Midbrain (tissue), 1 donor: ENCODE data around the gene CREBRF.
"Not testable (repeated sequence)": the region's sequence is repeated elsewhere in the genome, so short reads cannot be mapped to it uniquely, and the experiment has no call there.

Source experiments
- DNase-seq: peaks from one replicate; lab custom pipeline; 2025; lab: John Stamatoyannopoulos, UW

Gene CREBRF

GRCh38 chr5:173035904-173036707 lies 20.0 kb upstream of the CREBRF start:
- no peak for DNase-seq

DNA sequence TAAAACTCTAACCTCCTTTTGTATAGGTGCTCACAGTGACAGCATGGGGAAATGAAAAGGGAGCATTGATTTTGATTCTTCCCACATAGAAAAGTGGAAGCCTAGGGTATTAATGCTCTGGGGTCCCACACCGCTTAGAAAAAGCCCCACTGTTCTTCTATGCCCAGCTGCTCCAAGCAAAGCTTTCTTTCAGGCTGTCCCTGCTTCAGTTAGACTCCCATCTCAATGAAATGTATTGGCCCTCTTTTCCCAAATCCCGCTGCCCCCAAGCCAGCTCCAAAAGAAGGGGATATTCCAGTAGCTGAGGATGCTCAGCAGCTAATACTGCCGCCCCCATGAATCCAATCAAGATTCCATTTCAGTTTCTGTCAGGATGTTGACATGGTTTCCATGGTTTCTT lies 17.0 kb upstream of the CREBRF start:
- DNase-seq, result no peak

DNA sequence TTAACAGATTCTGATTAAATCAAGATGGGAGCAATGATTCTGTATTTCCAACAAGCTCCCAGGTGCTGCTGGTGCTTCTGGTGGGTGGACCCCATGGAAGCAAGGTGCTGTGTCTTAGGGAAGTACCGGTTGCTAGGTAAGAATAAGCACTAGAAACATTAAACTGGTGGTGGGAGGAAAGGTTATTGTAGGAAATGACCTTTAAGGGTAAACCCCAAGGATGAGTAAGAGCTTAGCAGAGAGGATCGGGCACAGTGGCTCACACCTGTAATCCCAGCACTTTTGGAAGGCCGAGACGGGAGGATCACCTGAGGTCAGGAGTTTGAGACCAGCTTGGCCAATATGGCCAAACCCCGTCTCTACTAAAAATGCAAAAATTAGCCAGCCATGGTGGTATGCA lies 16.2 kb upstream of the CREBRF start:
- no peak for DNase-seq

DNA sequence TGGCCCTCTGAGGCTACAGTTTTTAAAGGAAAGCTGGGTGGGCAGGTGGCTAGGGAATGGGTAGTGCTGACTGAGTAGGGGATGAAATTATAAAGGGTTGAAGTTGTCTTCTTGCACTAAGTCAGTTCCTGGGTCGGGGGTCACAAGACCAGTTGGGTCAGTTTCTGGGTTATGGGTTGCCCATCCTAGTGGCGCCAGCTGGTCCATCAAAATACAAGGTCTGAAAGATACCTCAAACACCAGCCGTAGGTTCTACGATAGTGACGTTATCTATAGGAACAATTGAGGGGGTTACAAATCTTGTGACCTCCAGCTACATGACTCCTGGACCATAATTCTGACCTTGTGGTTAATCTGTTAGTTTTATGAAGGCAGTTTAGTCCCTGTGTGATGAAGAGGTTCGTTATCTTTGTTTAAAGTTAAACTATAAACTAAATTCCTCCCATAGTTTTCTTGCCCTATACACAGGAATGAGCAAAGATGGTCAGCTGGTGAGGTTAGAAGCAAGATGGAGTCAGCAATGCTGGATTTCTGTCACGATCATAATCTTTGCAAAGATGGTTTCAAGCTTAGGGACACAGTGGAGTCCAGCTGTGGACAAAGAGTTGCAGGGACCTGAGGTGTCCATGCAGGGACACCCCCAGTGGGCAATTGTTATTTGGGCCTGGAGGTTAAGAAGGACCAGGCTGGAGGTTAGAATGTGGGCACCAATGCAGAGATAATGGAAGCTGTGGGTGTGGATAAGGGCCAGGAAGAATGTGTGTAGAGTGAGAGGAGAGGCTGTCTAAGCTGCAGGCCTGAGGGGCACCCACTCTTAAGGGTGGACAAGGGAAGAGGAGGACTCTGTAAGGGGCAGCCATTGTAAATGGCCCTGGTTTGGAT lies 14.0 kb upstream of the CREBRF start:
- no peak for DNase-seq

- no peak for DNase-seq
Observed at GRCh38 chr5:173042763-173043107, 13.4 kb upstream of the CREBRF start.

- no peak for DNase-seq
Observed at GRCh38 chr5:173045474-173045873, 10.7 kb upstream of the CREBRF start.

DNA sequence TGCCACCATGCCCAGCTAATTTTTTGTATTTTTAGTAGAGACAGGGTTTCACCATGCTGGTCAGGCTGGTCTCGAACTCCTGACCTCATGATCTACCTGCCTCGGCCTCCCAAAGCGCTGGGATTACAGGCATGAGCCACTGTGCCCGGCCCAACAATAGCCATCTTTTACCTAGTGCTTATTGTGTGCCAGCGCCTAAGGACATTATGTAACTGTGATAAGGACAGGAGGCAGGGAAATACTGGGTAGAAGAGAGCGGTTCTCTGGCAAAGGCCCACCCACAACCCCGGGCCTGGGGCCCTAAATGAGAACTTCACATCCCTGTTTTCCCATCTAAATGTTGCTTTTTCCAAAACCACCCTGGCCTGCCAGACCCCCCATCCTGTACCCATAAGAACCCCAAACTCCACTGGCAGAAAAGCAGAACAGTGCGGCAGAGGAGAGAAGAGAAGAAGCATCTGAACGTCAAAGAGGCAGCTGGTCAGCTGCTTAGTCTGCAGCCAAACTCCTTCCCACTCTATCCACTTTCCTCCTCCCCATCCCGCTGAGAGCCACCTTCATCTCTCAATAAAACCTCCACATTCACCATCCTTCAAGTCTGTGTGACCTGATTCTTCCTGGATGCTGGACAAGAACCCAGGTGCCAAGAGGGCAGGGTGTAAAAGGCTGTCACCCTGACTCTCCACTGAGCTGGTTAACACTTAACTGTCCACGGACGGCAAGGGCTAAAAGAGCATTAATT lies 8.9 kb upstream of the CREBRF start:
- not testable (repeated sequence) for DNase-seq

DNA sequence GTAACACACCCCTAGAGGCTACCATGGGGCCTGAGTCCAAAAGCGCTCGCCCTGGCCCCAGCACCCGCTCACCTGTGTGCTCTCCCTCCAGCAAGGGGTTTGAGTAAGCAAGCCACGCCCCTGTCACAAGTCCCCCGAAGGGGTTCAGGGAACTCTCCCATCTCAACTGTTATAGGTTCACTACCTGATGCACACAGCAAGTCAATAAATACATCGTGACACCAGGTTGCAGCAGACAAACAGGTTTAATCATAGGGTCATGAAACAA lies 8.4 kb upstream of the CREBRF start:
- no peak for DNase-seq

- no peak for DNase-seq
Observed at GRCh38 chr5:173050791-173051190, 5.4 kb upstream of the CREBRF start.

GRCh38 chr5:173051746-173052145 lies 4.4 kb upstream of the CREBRF start:
- DNase-seq, result no peak

DNA sequence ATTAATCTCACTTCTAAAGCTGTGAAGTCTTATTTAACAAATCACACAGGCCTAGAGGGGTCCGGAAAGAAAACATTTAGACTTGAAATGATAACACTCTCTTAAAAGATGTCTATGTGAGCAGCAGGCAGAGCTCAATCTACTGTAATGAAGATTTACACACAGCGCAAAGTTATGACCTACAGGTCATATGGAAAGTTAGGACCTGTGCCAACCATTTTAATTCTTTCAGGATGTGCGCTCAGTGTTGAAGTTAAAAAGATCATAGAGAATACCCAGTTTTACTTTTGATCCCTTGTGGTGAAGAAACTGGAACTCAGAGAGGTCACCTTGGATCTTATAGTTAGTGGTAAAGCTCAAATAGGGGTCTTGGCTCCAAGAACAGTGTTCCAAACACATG lies 3.1 kb upstream of the CREBRF start:
- no peak for DNase-seq

- no peak for DNase-seq
Observed at GRCh38 chr5:173055042-173055721, 970 bp upstream of the CREBRF start.

- no peak for DNase-seq
Observed at GRCh38 chr5:173055722-173055982, 500 bp upstream of the CREBRF start.

DNA sequence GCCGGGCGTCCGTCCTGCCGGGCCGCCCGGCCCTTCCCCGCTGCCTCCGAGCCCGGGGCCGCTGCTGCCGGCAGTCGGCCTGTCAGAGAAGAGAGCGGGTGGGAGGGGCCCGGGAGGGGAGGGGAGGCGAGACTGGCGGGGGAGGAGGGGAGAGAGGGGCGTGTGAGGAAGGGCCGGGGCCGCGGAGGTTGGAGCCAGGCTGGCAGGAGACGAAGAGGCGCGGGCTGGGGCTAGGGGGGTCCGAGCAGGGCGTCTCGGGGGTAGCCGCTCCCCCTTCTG lies 570 bp downstream of the CREBRF start:
- no peak for DNase-seq

- peak; percentile 99 for DNase-seq
Observed at GRCh38 chr5:173057062-173057924, 1.1 kb downstream of the CREBRF start.

DNA sequence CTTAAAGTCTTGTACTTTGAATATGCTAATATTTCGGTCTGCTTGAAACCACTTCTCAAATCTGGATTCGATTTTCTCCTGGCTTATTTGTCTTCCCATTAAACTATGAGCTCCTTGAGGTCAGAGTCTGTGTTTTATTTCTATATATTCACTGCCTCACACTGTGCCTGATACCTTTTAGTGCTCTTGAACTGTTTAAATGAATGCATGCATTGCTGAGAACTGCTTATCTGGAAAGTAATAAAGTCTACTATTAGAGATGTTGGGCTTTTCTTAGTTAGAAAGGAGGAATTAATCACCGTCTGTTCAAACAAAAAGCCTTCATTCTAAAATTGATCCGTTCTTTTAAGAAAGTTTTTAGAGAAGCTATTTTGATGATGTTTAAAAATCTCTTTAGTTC lies 6.0 kb downstream of the CREBRF start:
- DNase-seq, result no peak

GRCh38 chr5:173065155-173065554 lies 9.0 kb downstream of the CREBRF start:
- no peak for DNase-seq

- DNase-seq, result no peak
Observed at GRCh38 chr5:173069671-173070070, 13.5 kb downstream of the CREBRF start.

- no peak for DNase-seq
Observed at GRCh38 chr5:173075137-173075843, 19.1 kb downstream of the CREBRF start.

DNA sequence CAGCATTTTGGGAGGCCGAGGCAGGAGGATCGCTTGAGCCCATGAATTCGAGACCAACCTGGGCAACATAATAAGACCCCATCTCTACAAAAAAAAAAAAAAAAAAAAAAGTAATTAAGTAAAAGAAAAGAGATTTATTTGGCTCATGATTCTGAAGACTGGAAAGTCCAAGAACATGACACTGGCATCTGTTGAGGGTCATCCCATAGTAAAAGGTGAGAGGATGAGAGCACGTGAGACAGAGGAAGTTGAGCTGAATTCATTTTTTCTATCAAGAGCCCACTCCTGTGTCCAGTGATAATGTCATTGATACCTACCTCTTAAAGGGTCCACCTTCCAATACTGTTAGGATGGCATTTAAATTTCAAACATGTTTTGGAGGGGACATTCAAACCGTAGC lies 19.8 kb downstream of the CREBRF start:
- no peak for DNase-seq

GRCh38 chr5:173076471-173076870 lies 20.3 kb downstream of the CREBRF start:
- not testable (repeated sequence) for DNase-seq
